GM19099 (cell line): ENCODE results near the gene GPR18.

ENCODE experiments used
- POLR2A ChIP-seq: IDR thresholded peaks from 3 replicates; pipeline ENCODE4 v1.6.1; 2011; ENCODE audit warnings: low read depth; ENCODE audit not compliant: insufficient read length; ENCODE audit errors: extremely low read depth

Gene GPR18

GRCh38 chr13:99215184-99215830 is 42.9 kb downstream of the GPR18 start:
- TF ChIP-seq POLR2A: no peak

GRCh38 chr13:99214731-99215130 is 43.4 kb downstream of the GPR18 start:
- TF ChIP-seq POLR2A: no peak

GRCh38 chr13:99214232-99214631 is 43.9 kb downstream of the GPR18 start:
- no peak for TF ChIP-seq POLR2A

- TF ChIP-seq POLR2A: no peak
Observed at GRCh38 chr13:99211421-99212035, 46.7 kb downstream of the GPR18 start.

GRCh38 chr13:99208845-99209527 is 49.2 kb downstream of the GPR18 start:
- no peak for TF ChIP-seq POLR2A

GRCh38 chr13:99208185-99208584 is 50.0 kb downstream of the GPR18 start:
- no peak for TF ChIP-seq POLR2A

- TF ChIP-seq POLR2A: no peak
Observed at GRCh38 chr13:99207511-99207910, 50.7 kb downstream of the GPR18 start.

GRCh38 chr13:99206873-99207272 is 51.3 kb downstream of the GPR18 start:
- no peak for TF ChIP-seq POLR2A

GRCh38 chr13:99206226-99206625 is 52.0 kb downstream of the GPR18 start:
- TF ChIP-seq POLR2A: no peak

- TF ChIP-seq POLR2A: no peak
Observed at GRCh38 chr13:99205621-99206220, 52.5 kb downstream of the GPR18 start.
